Putamen (tissue), 1 donor: Measurements from ENCODE around the gene MCC.
"Not testable (repeated sequence)": the region's sequence is repeated elsewhere in the genome, so short reads cannot be mapped to it uniquely, and the experiment has no call there.

Experiments used
- DNase-seq: peaks from one replicate; pipeline ENCODE4 v3.0.0-alpha.2; 2016; ENCODE audit warnings: low spot score

The MCC gene

GRCh38 chr5:113082547-113082905 is 405.7 kb downstream of the MCC start:
- no peak for DNase-seq

GRCh38 chr5:113081881-113082546 is 406.2 kb downstream of the MCC start:
- DNase-seq, result no peak

- no peak for DNase-seq
Observed at GRCh38 chr5:113081091-113081839, 407.0 kb downstream of the MCC start.

- not testable (repeated sequence) for DNase-seq
Observed at GRCh38 chr5:113076649-113077048, 411.6 kb downstream of the MCC start.

GRCh38 chr5:113075019-113075418 is 413.2 kb downstream of the MCC start:
- DNase-seq, result no peak

- DNase-seq, result not testable (repeated sequence)
Observed at GRCh38 chr5:113073629-113074034, 414.6 kb downstream of the MCC start.

- DNase-seq, result no peak
Observed at GRCh38 chr5:113071401-113071800, 416.9 kb downstream of the MCC start.

GRCh38 chr5:113070901-113071300 is 417.4 kb downstream of the MCC start:
- no peak for DNase-seq

- no peak for DNase-seq
Observed at GRCh38 chr5:113068559-113068958, 419.7 kb downstream of the MCC start.

- no peak for DNase-seq
Observed at GRCh38 chr5:113067635-113068344, 420.5 kb downstream of the MCC start.

- no peak for DNase-seq
Observed at GRCh38 chr5:113065626-113066025, 422.6 kb downstream of the MCC start.

- no peak for DNase-seq
Observed at GRCh38 chr5:113064806-113065205, 423.4 kb downstream of the MCC start.

GRCh38 chr5:113063927-113064326 is 424.3 kb downstream of the MCC start:
- DNase-seq, result no peak

- DNase-seq, result no peak
Observed at GRCh38 chr5:113062869-113063508, 425.3 kb downstream of the MCC start.

GRCh38 chr5:113061846-113062780 is 426.1 kb downstream of the MCC start:
- no peak for DNase-seq

- no peak for DNase-seq
Observed at GRCh38 chr5:113060408-113061025, 427.7 kb downstream of the MCC start.

GRCh38 chr5:113059232-113060040 is 428.8 kb downstream of the MCC start:
- peak; percentile 39 for DNase-seq

GRCh38 chr5:113058706-113059226 is 429.5 kb downstream of the MCC start:
- DNase-seq, result no peak

GRCh38 chr5:113058269-113058668 is 430.0 kb downstream of the MCC start:
- no peak for DNase-seq

GRCh38 chr5:113057557-113057984 is 430.7 kb downstream of the MCC start:
- peak; percentile 52 for DNase-seq
